HepG2 (cell line): ENCODE measurements around the gene L3MBTL4.

Experiments used
- ESRRA ChIP-seq: sonication (generic); formaldehyde crosslinking; IDR thresholded peaks from 2 replicates; pipeline ENCODE4 v1.5.1; 2020; ENCODE audit warnings: mild to moderate bottlenecking, low read depth, missing genetic modification reagents
- FOSL1 ChIP-seq: sonication (generic); formaldehyde crosslinking; IDR thresholded peaks from 2 replicates; pipeline ENCODE4 v1.9.0; 2021; ENCODE audit warnings: missing genetic modification reagents, borderline replicate concordance
- POLR2AphosphoS5 ChIP-seq: IDR thresholded peaks from 2 replicates; pipeline ENCODE4 v1.6.1; 2012; ENCODE audit warnings: low read depth, low read length
- ZFP36 ChIP-seq: fragments of 150-350 bp; IDR thresholded peaks from 2 replicates; pipeline ENCODE4 v1.6.1; 2018; ENCODE audit warnings: borderline replicate concordance, low read length, low read depth; ENCODE audit not compliant: partially characterized antibody
- ZNF501 ChIP-seq: sonication (generic); formaldehyde crosslinking; IDR thresholded peaks from 2 replicates; pipeline ENCODE4 v1.5.1; 2020; ENCODE audit warnings: mild to moderate bottlenecking, moderate library complexity, missing genetic modification reagents

- TF ChIP-seq POLR2AphosphoS5 (no peak), ESRRA (CRISPR knock-in tag) (no peak), ZNF501 (CRISPR knock-in tag) (no peak), FOSL1 (no peak), ZFP36 (no peak)
Observed at GRCh38 chr18:5912566-5912965, 502.1 kb downstream of the L3MBTL4 start.
